Panc1 (cell line): ENCODE measurements around the gene GNAQ. TPM values are rescaled to one million over a fixed set of nuclear protein-coding genes. Genes with fewer than 3 reads are reported as not detected.

ENCODE experiments used
- ATAC-seq: fragments of 200-7000 bp; cut with Tn5 transposase; 2 replicates; pipeline ENCODE4 v1.9.1; 2020; ENCODE audit warnings: mild to moderate bottlenecking, moderate library complexity
- BruUV-seq: library from RNA; stranded (reverse); fragments of 400-500 nt; replicated peaks from 2 replicates; lab custom pipeline; 2021; lab: Mats Ljungman, UMichigan
- CTCF ChIA-PET: fragments of 300-600 bp; sonication (Branson Sonifier 250); formaldehyde crosslinking; loops from one replicate; lab custom pipeline; 2022; ENCODE audit warnings: antibody characterized with exemption; lab: Charles Lee
- POLR2A ChIA-PET: fragments of 300-600 bp; sonication (Branson Sonifier 250); formaldehyde crosslinking; loops from one replicate; lab custom pipeline; 2022; ENCODE audit warnings: antibody characterized with exemption; lab: Charles Lee
- DNase-seq: peaks from one replicate; pipeline ENCODE4 v3.0.0-alpha.2; 2010; ENCODE audit warnings: low read depth, low spot score
- H3K27ac ChIP-seq: 2 replicates; pipeline ENCODE4 v1.5.1; 2011; ENCODE audit warnings: mild to moderate bottlenecking, low read length, inconsistent platforms
- H3K27me3 ChIP-seq: fragments of 200-500 bp; sonication (Bioruptor generic); 2 replicates; pipeline ENCODE4 v1.6.0; 2014; ENCODE audit warnings: low read length, inconsistent platforms; ENCODE audit not compliant: control insufficient read depth, insufficient read depth
- H3K36me3 ChIP-seq: fragments of 200-500 bp; sonication (Bioruptor generic); 2 replicates; pipeline ENCODE4 v1.5.1; 2014; ENCODE audit warnings: inconsistent platforms, mild to moderate bottlenecking, low read length, moderate library complexity; ENCODE audit not compliant: control insufficient read depth, insufficient read depth
- H3K4me1 ChIP-seq: 2 replicates; pipeline ENCODE4 v1.5.1; 2011; ENCODE audit warnings: inconsistent platforms, mild to moderate bottlenecking, low read length, moderate library complexity; ENCODE audit not compliant: control insufficient read depth, insufficient read depth
- H3K4me3 ChIP-seq, 2 experiments: 2 replicates each; pipeline ENCODE4 v1.5.1; 2011 to 2012; ENCODE audit warnings: low read depth in 2 of 2, low read length in 2 of 2, mild to moderate bottlenecking in 2 of 2, inconsistent platforms in 1 of 2, moderate library complexity in 1 of 2
- H3K9me3 ChIP-seq: fragments of 200-500 bp; sonication (Bioruptor generic); 2 replicates; pipeline ENCODE4 v1.5.1; 2014; ENCODE audit warnings: low read depth, mild to moderate bottlenecking, inconsistent platforms, low read length, moderate library complexity; ENCODE audit not compliant: control insufficient read depth, insufficient read depth
- POLR2AphosphoS5 ChIP-seq: IDR thresholded peaks from 2 replicates; pipeline ENCODE4 v1.6.1; 2012; ENCODE audit warnings: mild to moderate bottlenecking, low read depth, low read length, moderate library complexity
- SIN3A ChIP-seq: IDR thresholded peaks from 2 replicates; pipeline ENCODE4 v1.6.1; 2012; ENCODE audit warnings: low read depth, mild to moderate bottlenecking, low read length, moderate library complexity, borderline replicate concordance; ENCODE audit not compliant: insufficient read depth
- TCF7L2 ChIP-seq: IDR thresholded peaks from 2 replicates; pipeline ENCODE4 v1.6.1; 2011; ENCODE audit warnings: mild to moderate bottlenecking, low read depth, low read length, inconsistent platforms
- in situ Hi-C: cut with HindIII; loops from 2 replicates; pipeline ENCODE4 v1.10.0; 2016; ENCODE audit warnings: low sequenced_read_pairs, low pct_unique_long_range_greater_than_20kb
- intact Hi-C: fragments of 100-400 bp; cut with micrococcal nuclease; formaldehyde crosslinking; loops from one replicate; pipeline ENCODE4 v1.10.0; 2022; ENCODE audit not compliant: unreplicated experiment
- total RNA-seq: library from RNA; stranded (reverse); gene quantifications from one replicate; pipeline ENCODE4 v1.2.1, GENCODE V29; 2021; ENCODE audit not compliant: unreplicated experiment
- TF ChIP-seq, protein P1 (sequence below), 2 experiments: IDR thresholded peaks; 2 replicates each; pipeline ENCODE4 v1.6.1; 2011 to 2012; ENCODE audit warnings: low read depth in 2 of 2, control low read depth in 1 of 2, low read length in 1 of 2, mild to moderate bottlenecking in 1 of 2, moderate library complexity in 1 of 2; ENCODE audit not compliant: insufficient read depth in 1 of 2
- TF ChIP-seq, protein P2 (sequence below): fragments of 450-650 bp; IDR thresholded peaks from 2 replicates; pipeline ENCODE4 v1.5.1; 2017; ENCODE audit warnings: mild to moderate bottlenecking

GNAQ gene
- total RNA-seq, 1 experiment from 2014 or later = 34.5 TPM

DNA sequence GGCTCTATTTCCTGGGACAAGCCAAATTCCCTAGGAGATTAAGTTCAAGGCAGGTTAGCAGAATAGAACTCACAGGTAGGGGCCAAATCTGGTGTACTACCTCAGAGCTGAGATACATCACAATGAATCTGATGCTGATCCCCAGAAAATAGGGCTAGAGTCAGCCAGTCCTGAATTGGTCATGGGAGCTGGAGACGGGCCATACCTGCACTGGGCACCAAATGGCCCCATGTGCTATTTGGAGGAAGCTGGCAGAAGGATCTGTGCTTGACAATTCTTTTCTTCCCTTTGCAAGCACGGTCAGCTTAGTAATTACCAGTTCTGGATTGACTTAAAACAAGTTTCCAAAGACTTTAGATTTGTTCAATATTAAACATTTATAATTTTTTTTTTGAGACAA, 10.4 kb upstream of the GNAQ start:
- Histone ChIP-seq H3K27ac (no peak overlapping the region), H3K4me1 (no peaks in the 10 kb centered on the region), H3K9me3 (no peaks in the 10 kb centered on the region), H3K27me3 (peaks cover 5% of the 10 kb centered on the region; the same call in 1 of the 2 replicates), H3K36me3 (no peaks in the 10 kb centered on the region), H3K4me3 (no peak overlapping the region)
- no peak for TF ChIP-seq POLR2AphosphoS5
- TF ChIP-seq TCF7L2 = no peak
- TF ChIP-seq, protein P1, sequence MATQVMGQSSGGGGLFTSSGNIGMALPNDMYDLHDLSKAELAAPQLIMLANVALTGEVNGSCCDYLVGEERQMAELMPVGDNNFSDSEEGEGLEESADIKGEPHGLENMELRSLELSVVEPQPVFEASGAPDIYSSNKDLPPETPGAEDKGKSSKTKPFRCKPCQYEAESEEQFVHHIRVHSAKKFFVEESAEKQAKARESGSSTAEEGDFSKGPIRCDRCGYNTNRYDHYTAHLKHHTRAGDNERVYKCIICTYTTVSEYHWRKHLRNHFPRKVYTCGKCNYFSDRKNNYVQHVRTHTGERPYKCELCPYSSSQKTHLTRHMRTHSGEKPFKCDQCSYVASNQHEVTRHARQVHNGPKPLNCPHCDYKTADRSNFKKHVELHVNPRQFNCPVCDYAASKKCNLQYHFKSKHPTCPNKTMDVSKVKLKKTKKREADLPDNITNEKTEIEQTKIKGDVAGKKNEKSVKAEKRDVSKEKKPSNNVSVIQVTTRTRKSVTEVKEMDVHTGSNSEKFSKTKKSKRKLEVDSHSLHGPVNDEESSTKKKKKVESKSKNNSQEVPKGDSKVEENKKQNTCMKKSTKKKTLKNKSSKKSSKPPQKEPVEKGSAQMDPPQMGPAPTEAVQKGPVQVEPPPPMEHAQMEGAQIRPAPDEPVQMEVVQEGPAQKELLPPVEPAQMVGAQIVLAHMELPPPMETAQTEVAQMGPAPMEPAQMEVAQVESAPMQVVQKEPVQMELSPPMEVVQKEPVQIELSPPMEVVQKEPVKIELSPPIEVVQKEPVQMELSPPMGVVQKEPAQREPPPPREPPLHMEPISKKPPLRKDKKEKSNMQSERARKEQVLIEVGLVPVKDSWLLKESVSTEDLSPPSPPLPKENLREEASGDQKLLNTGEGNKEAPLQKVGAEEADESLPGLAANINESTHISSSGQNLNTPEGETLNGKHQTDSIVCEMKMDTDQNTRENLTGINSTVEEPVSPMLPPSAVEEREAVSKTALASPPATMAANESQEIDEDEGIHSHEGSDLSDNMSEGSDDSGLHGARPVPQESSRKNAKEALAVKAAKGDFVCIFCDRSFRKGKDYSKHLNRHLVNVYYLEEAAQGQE (IDR thresholded peaks at IDR 0.05; ENCODE audit: insufficient read depth in 1 of 2, low read depth in 2 of 2, low read length in 1 of 2) = no peak
- TF ChIP-seq, protein P2, sequence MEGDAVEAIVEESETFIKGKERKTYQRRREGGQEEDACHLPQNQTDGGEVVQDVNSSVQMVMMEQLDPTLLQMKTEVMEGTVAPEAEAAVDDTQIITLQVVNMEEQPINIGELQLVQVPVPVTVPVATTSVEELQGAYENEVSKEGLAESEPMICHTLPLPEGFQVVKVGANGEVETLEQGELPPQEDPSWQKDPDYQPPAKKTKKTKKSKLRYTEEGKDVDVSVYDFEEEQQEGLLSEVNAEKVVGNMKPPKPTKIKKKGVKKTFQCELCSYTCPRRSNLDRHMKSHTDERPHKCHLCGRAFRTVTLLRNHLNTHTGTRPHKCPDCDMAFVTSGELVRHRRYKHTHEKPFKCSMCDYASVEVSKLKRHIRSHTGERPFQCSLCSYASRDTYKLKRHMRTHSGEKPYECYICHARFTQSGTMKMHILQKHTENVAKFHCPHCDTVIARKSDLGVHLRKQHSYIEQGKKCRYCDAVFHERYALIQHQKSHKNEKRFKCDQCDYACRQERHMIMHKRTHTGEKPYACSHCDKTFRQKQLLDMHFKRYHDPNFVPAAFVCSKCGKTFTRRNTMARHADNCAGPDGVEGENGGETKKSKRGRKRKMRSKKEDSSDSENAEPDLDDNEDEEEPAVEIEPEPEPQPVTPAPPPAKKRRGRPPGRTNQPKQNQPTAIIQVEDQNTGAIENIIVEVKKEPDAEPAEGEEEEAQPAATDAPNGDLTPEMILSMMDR = no peak
- no peak for TF ChIP-seq SIN3A
- in situ Hi-C loops = no loop called here
- no TSS peak for BruUV-seq
- CTCF ChIA-PET = no interaction called here
- no peak for ATAC-seq
- POLR2A ChIA-PET = interaction anchor here (0.7 kb wide), 1 partner anchor 1641 kb away, joined by 9 read pairs; no protein-coding TSS in a partner anchor
- intact Hi-C loops = no loop called here
- no peak for DNase-seq

DNA sequence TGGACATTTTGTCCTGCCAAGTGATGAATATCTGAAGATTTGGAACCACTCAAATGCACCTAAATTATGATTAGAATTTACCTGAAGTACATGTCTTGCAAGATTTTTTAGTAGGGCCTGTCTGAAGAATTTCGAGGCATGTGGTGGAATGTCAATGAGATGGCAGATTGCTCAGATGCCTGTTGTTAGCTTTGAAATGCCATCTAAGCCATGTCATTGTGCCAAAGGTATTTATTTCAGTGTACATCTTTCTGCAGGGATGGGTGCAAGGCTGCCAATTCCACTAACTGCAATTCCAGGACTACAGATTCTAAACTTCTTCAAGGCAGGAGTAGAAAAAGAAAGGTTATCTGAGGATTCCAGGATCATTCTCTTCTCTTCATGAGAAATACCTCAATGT, 9.1 kb upstream of the GNAQ start:
- POLR2A ChIA-PET = no interaction called here
- in situ Hi-C loops = no loop called here
- no peak for DNase-seq

More for the DNA sequence above, 9.1 kb upstream of the GNAQ start:
- Histone ChIP-seq H3K4me3 (no peak overlapping the region), H3K9me3 (no peaks in the 10 kb centered on the region), H3K27me3 (no peaks in the 10 kb centered on the region; the same call in 1 of the 2 replicates), H3K27ac (no peak overlapping the region), H3K4me1 (no peaks in the 10 kb centered on the region), H3K36me3 (no peaks in the 10 kb centered on the region)
- TF ChIP-seq POLR2AphosphoS5 = no peak
- TF ChIP-seq, protein P1 (IDR thresholded peaks at IDR 0.05; ENCODE audit: insufficient read depth in 1 of 2, low read depth in 2 of 2, low read length in 1 of 2) = no peak
- no peak for TF ChIP-seq TCF7L2
- TF ChIP-seq, protein P2 = no peak
- no peak for TF ChIP-seq SIN3A
- ATAC-seq = no peak
- no TSS peak for BruUV-seq
- CTCF ChIA-PET = interaction anchor here (0.7 kb wide), 1 partner anchor 81 kb away, joined by 3 read pairs; no protein-coding TSS in a partner anchor
- intact Hi-C loops = no loop called here
